HG03097 (cell line): ENCODE results near the gene PCDH15.

Source experiments
- ATAC-seq: cut with Tn5 transposase; IDR thresholded peaks from one replicate; pipeline ENCODE4 v1.9.1; 2021; ENCODE audit not compliant: unreplicated experiment, low FRiP score

Gene PCDH15

DNA sequence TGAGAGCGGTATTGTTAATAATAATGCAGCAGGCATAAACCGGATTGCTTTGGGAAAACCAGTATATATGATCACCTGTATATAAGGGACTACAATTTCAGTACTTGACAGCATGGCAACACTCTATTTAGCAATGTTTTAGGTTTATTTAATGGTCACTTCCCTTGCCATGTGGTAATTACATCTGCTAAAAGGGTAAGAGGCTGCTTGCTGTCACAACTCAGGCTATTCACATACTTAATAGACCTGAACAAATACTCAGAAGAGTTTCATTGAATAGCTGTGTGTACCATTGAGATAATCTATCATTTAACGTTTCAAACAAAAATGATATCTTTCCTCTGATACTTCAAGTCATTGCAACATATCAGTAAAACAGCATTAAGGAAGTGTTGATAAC, 90.1 kb downstream of the PCDH15 start:
- no peak for ATAC-seq

DNA sequence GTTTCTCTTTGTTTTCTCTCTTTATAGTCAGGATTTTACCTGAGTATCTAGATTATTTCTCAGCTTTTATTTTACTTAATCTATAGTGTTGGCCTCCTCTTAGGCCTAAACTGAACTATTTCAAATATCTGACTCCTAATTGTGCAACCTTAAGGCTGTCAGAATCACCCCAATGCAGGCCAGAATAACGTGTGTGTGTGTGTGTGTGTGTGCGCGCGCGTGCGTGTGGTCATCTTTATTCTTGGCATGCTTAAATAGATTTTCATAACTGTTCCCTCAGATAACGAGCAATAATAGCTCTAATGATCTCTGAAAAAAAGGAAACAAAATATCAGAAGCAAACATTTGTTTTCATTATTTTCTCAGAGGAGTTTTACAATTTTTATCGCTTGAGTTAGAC, 92.4 kb downstream of the PCDH15 start:
- no peak for ATAC-seq

DNA sequence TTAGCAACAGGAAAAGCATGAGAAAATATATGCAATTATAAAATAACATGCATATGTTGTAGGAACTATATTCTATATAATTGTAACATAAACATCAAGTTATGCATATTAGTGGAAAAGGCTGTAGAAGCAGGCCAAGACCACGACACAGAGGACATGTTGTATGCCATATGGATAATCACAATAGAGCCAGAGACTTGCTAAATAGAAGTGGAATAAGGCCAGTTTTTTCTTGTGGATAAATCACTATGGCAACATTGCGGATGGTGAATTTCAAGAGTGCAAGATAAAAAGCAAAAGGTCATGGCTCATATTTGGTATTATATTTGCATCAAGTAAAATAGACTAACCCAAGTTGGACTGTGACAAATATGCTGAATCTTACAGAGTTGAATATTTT, 93.0 kb downstream of the PCDH15 start:
- no peak for ATAC-seq

DNA sequence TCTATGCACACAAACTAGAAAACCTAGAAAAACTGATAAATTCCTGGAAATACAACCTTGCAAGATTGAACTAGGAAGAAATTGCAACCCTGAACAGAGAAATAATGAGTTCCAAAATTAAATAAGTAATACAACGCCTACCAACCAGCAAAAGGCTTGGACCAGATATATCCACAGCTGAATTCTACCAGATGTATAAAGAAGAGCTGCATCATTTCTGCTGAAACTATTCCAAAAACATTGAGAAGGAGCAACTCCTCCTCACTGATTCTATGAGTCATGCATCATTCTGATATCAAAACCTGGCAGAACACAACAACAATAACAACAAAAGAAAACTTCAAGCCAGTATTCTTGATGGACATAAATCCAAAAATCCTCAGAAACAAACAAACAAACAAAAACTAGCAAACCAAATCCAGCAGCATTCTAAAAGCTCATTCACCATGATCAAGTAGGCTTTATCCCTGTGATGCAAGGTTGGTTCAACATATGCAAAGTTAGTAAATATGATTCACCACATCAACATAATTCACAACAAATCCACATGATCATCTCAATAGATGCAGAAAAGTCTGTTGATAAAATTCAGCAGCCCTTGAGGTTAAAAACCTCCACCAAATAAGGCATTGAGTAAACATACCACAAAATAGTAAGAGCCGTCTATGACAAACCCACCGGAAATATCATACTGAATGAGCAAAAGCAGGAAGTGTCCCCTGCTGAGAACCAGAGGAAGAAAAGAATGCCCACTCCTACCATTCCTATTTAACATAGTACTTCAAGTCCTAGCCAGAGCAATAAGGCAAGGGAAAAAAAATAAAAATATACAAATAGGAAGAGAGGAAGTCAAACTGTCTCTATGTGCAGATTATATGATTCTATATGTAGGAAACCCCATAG, 98.2 kb downstream of the PCDH15 start:
- ATAC-seq: no peak

DNA sequence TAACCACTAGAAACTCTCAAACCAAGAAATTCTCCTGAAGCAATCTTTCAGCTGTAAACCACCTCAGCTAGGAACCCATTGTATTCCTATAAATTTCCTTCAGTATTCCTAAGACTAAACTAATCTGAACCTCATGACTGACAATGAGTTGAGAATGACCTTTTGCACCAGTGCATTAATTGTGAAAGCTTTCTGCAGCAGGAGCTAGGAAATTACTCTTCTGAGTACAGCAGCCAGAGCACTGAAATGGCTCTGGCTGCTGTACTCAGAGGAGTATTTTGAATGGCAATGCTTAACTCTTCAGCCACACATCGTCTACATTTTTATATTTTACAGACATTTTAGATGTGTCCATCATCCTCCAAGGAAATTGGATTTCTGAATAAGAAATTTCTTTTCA, 109.7 kb downstream of the PCDH15 start:
- ATAC-seq: no peak

- no peak for ATAC-seq
Measured at GRCh38 chr10:54682554-54682953, 118.5 kb downstream of the PCDH15 start.

DNA sequence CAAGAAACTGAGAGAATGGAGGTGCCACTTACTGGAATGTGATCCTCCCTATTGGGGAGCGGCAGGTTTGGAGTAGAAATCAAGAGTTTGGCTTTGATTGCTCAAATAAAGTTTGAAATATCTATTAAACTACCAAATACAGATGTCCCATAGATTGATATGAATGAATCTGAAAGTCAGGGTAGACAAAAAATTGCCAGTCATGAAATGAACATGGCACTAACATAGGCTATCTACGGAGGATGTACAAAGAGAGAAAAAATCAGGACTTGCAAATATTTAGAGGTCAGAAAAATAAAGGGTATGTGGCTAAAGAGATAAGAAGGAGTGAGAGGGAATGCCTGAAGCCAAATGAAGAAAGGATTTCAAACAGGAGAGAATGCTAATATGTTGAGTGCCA, 119.9 kb downstream of the PCDH15 start:
- no peak for ATAC-seq

DNA sequence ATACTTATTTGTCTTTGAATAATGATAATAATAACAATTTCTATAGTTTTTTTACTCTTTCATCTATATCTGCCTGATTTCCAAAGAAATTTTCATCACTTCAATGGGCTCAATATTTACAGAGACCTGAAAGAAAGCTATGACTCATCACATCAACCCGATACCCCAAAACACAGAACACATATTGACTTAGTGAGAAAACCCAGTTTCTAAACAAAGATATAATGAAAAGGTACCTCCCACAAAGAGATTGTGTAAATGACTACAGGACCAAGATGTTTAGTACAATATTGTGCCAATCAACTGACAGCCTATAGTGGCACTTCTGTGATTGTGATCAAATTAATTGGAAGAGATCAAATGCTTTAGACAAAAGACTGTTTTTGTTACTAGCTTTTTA, 133.9 kb downstream of the PCDH15 start:
- no peak for ATAC-seq

- no peak for ATAC-seq
Measured at GRCh38 chr10:54666192-54666591, 134.8 kb downstream of the PCDH15 start.

DNA sequence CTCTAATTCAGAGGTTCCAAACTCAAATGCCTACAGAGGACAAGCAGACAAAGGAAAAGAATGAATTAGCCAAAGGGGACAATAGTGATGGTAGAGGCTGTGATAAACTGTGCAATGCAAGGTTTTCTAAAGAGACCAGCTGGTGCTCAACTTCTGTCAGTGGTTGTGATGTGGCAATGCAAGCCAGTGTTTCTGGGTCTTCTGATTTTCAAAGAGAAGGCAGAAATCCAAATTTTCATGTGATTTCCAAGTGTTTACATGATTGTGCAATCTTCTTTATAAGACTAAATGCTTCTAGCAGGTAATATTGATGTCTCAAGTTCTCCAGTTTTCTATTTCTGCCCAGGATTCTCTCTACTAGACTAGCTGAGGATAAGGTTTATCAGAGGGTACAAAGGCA, 135.9 kb downstream of the PCDH15 start:
- no peak for ATAC-seq

DNA sequence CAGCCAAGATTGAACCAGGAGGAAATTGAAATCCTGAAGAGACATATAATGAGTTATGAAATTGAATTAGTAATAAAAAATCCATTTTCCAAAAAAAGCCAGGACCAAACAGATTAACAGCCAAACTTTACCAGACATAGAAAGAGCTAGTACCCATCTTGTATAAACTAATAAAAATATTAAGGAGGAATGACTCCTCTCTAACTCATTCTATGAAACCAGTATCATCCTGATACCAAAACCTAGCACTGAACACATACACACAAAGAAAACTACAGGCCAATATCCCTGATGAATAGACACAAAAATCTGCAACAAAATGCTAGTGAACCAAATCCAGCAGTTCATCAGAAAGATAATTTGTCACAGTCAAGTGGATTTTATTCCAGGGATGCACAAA, 140.6 kb downstream of the PCDH15 start:
- no peak for ATAC-seq

DNA sequence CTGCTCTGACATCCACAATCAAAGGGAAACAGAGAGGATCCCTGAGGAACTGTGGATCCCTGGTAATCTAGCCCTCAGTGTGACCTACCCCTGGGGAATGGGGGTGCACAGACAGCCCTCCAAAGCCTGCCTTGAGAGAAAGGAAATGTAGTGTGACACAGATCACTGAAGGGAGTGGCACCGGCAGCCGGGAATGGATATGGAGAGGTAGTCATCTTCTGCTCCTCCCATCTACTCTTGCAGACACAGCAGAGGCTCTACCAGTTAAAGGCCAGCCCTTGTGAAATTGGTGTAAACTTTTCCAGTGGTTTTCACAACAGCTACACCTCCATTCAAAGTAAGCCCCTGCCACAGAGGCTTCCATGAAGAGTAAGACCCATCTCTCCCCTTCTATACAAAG, 144.4 kb downstream of the PCDH15 start:
- ATAC-seq: no peak

- ATAC-seq: no peak
Measured at GRCh38 chr10:54653518-54653917, 147.5 kb downstream of the PCDH15 start.

- ATAC-seq: no peak
Measured at GRCh38 chr10:54650547-54650946, 150.5 kb downstream of the PCDH15 start.

- ATAC-seq: no peak
Measured at GRCh38 chr10:54622017-54622416, 179.0 kb downstream of the PCDH15 start.

DNA sequence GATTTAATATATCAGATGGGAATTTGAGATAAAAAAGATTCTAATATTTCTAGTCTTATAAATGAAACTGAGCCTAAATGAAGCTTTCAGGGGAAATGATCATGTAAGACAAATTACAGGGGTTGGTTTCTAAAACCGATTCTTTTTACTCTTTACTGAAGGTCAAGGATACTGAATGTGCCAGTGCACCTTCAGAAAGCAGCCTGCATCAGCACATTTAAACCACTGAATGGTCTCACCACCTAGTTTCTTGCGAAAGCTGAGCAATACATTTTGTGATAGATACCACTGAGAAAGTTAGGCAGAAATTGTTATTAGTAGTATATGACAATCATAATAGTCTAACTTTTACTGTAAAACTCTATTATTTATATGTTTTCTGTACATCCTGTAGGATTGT, 180.7 kb downstream of the PCDH15 start:
- ATAC-seq: no peak

DNA sequence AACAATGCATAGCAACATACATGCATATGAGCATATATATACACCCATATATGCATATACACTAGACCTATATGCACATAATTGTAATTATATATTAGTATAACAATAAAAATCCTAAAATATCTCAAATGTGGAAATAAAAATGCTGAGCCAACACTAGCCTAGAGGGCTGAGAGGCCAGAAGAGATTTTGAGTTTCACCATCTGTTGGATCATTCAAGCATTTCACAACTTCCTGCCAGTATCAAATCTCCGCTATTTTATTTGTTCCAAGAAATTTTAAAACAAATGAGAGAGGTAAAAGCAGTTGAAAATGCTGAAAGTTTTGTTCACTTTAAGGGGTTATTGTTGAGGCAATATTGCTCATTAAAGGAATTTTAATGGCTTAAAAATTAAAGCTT, 187.0 kb downstream of the PCDH15 start:
- no peak for ATAC-seq

DNA sequence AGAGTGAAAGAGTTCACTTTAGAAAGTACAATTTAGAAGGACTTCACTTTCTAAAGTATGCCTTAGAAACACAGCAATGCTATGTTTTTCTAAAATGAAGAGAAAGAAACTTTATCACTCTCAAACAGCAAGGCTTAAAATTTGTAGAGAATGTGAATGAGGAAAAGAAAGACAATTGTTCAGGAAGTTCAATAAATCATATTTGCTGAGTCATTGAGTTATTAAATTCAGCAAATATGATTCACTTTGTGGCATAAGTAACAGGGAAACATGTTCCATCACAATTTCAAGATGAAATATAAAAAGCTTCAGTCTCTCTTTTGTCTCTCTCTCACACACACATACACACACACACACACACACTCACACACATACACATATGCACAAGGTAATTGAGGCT, 187.9 kb downstream of the PCDH15 start:
- ATAC-seq: no peak

- ATAC-seq: no peak
Measured at GRCh38 chr10:54609423-54609822, 191.6 kb downstream of the PCDH15 start.

DNA sequence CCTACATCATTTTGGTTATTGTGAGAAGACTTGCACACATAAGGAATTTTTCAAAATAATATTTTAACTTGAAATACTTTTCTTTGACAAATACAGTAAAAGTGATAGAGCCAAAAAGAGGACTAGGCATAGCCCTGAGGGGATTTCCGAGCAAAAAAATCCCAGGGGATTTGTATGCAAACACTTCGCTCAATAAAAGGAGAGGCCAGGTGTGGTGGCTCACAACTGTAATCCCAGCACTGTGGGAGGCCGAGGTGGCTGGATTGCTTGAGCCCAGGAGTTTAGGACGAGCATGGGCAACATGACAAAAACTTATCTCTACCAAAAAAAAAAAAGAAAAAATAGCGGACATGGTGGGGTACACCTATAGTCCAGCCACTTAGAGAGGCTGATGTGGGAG, 193.0 kb downstream of the PCDH15 start:
- no peak for ATAC-seq

- no peak for ATAC-seq
Measured at GRCh38 chr10:54594289-54594688, 206.7 kb downstream of the PCDH15 start.

DNA sequence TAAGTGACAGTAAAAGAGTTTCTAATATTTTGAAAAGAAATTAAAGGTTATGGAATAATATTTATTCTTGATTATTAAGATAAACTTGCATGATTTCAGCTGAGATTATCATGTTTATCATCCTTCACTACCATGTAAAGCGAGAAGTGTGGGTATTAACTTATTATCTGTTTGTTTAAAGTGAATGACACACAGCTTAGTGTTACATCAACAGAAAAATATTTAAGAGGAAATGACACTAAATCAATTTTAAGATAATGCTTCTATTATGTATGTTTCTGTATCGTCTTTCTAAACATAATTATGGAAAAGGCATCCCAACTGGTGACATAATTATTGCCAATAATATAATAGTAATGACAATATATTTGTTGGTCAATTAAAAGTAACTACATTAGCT, 213.1 kb downstream of the PCDH15 start:
- no peak for ATAC-seq

GRCh38 chr10:54585572-54585971, 215.5 kb downstream of the PCDH15 start:
- no peak for ATAC-seq
